CD14-positive monocyte (primary cell): Measurements from ENCODE around the gene GAREM2. TPM values are rescaled to one million over a fixed set of nuclear protein-coding genes. Genes with fewer than 3 reads are reported as not detected.

Experiments
- DNase-seq, 3 donors: peaks; one replicate each; pipeline ENCODE4 v3.0.0-alpha.2; 2011 to 2022
- H2AFZ ChIP-seq: 2 replicates; pipeline ENCODE4 v1.6.0; 2012; ENCODE audit warnings: mild to moderate bottlenecking, low read depth, low read length, inconsistent platforms; ENCODE audit not compliant: insufficient read depth, poor library complexity, severe bottlenecking
- H3K27ac ChIP-seq, 2 donors: 1 replicate in 1 of 2; 2 replicates in 1 of 2; pipeline ENCODE4 v1.5.1; 2012 to 2013; ENCODE audit warnings: low read length in 2 of 2, control low read depth in 1 of 2, inconsistent platforms in 1 of 2, low read depth in 1 of 2, mild to moderate bottlenecking in 1 of 2
- H3K27me3 ChIP-seq, 2 donors: one replicate each; pipeline versions ENCODE4 v1.6.0 to v1.6.1; 2011 to 2013; ENCODE audit warnings: low read length in 2 of 2; ENCODE audit not compliant: control insufficient read depth in 2 of 2, insufficient read depth in 2 of 2
- H3K36me3 ChIP-seq, 2 donors: replicated peaks in 1 of 2; 1 replicate in 1 of 2; 2 replicates in 1 of 2; pipeline versions ENCODE4 v1.5.1 to v1.6.1; 2012 to 2013; ENCODE audit warnings: low read length in 2 of 2, control low read depth in 1 of 2, inconsistent platforms in 1 of 2, mild to moderate bottlenecking in 1 of 2; ENCODE audit not compliant: insufficient read depth in 2 of 2, control insufficient read depth in 1 of 2
- H3K4me1 ChIP-seq, 2 donors: 1 replicate in 1 of 2; 2 replicates in 1 of 2; pipeline versions ENCODE4 v1.5.1 to v1.6.1; 2012 to 2013; ENCODE audit warnings: low read length in 2 of 2, control low read depth in 1 of 2, inconsistent platforms in 1 of 2, mild to moderate bottlenecking in 1 of 2, moderate library complexity in 1 of 2; ENCODE audit not compliant: insufficient read depth in 2 of 2, control insufficient read depth in 1 of 2
- H3K4me2 ChIP-seq: replicated peaks from 2 replicates; pipeline ENCODE3; 2012; ENCODE audit warnings: low read length, moderate library complexity, mild to moderate bottlenecking; ENCODE audit not compliant: poor library complexity, severe bottlenecking; ENCODE audit errors: extremely low read depth
- H3K4me3 ChIP-seq, 3 experiments: fragments of 200-600 bp in 1 of 3; sonication (generic) in 1 of 3; replicated peaks in 1 of 3; 1 replicate in 2 of 3; 2 replicates in 1 of 3; pipeline ENCODE4 v1.5.1; 2011 to 2013; ENCODE audit warnings: low read length in 3 of 3, mild to moderate bottlenecking in 3 of 3, control low read depth in 2 of 3, low read depth in 2 of 3, inconsistent platforms in 1 of 3, moderate library complexity in 1 of 3
- H3K79me2 ChIP-seq: 2 replicates; pipeline ENCODE4 v1.6.0; 2012; ENCODE audit warnings: mild to moderate bottlenecking, control low read depth, inconsistent platforms, low read length, moderate library complexity; ENCODE audit not compliant: insufficient read depth
- H3K9ac ChIP-seq: 2 replicates; pipeline ENCODE4 v1.6.0; 2017; ENCODE audit warnings: low read length, mild to moderate bottlenecking; ENCODE audit not compliant: insufficient read depth, poor library complexity, severe bottlenecking
- H3K9me3 ChIP-seq, 2 donors: replicated peaks in 1 of 2; 1 replicate in 1 of 2; 2 replicates in 1 of 2; pipeline versions ENCODE4 v1.5.1 to v1.6.1; 2012 to 2013; ENCODE audit warnings: low read length in 2 of 2, control low read depth in 1 of 2; ENCODE audit not compliant: control insufficient read depth in 1 of 2, insufficient read depth in 1 of 2
- H4K20me1 ChIP-seq: 2 replicates; pipeline ENCODE4 v1.6.0; 2012; ENCODE audit warnings: mild to moderate bottlenecking, low read length, control low read depth, moderate library complexity; ENCODE audit not compliant: insufficient read depth
- H3K27ac Mint-ChIP-seq, 7 donors: one replicate each; pipeline ENCODE4 v1.8.0; 2020; ENCODE audit warnings: mild to moderate bottlenecking in 7 of 7, mixed read lengths in 7 of 7, moderate library complexity in 6 of 7, inconsistent platforms in 2 of 7
- H3K27me3 Mint-ChIP-seq, 3 donors: one replicate each; pipeline ENCODE4 v1.8.0; 2021 to 2022; ENCODE audit warnings: low read depth in 3 of 3, mild to moderate bottlenecking in 3 of 3, mixed read lengths in 3 of 3, moderate library complexity in 3 of 3, inconsistent platforms in 1 of 3
- H3K36me3 Mint-ChIP-seq, 2 donors: one replicate each; pipeline ENCODE4 v1.8.0; 2020; ENCODE audit warnings: mixed read lengths in 2 of 2, inconsistent platforms in 1 of 2, mild to moderate bottlenecking in 1 of 2
- H3K4me1 Mint-ChIP-seq: one replicate; pipeline ENCODE4 v1.8.0; 2020; ENCODE audit warnings: mild to moderate bottlenecking, mixed read lengths
- H3K4me3 Mint-ChIP-seq, 2 donors: one replicate each; pipeline ENCODE4 v1.8.0; 2020; ENCODE audit warnings: mild to moderate bottlenecking in 2 of 2, mixed read lengths in 2 of 2, moderate library complexity in 1 of 2
- H3K9me3 Mint-ChIP-seq, 7 donors: one replicate each; pipeline ENCODE4 v1.8.0; 2020 to 2022; ENCODE audit warnings: mixed read lengths in 7 of 7, mild to moderate bottlenecking in 6 of 7, moderate library complexity in 6 of 7, inconsistent platforms in 2 of 7
- WGBS: methylation state at CpG from one replicate; pipeline ENCODE4 v1.1.5; 2013; ENCODE audit warnings: missing lambda C conversion rate; ENCODE audit not compliant: insufficient coverage; 5-methylcytosine and 5-hydroxymethylcytosine counted together
- intact Hi-C, 2 donors: fragments of 100-400 bp; cut with micrococcal nuclease; formaldehyde crosslinking; loops; one replicate each; pipeline versions ENCODE4 v1.15.0 to v1.15.1; 2023
- polyA plus RNA-seq, 3 donors: library from polyadenylated mRNA; depleted of rRNA in 1 of 3; unstranded in 2 of 3; stranded (reverse) in 1 of 3; fragments of 300-500 nt in 2 of 3; fragments of >200 nt in 1 of 3; fragmentation: Illumina TruSeq in 2 of 3; gene quantifications; 1 replicate in 2 of 3; 2 replicates in 1 of 3; pipeline ENCODE4 v1.2.3, GENCODE V29; 2012 to 2021
- TF ChIP-seq, protein P1 (sequence below): fragments of 200-600 bp; IDR thresholded peaks from one replicate; pipeline ENCODE4 v1.8.0; 2022; ENCODE audit warnings: antibody characterized with exemption, mild to moderate bottlenecking

GAREM2 gene
- polyA plus RNA-seq, 3 donors = 0.08 to 0.09 TPM; not detected in 1

DNA sequence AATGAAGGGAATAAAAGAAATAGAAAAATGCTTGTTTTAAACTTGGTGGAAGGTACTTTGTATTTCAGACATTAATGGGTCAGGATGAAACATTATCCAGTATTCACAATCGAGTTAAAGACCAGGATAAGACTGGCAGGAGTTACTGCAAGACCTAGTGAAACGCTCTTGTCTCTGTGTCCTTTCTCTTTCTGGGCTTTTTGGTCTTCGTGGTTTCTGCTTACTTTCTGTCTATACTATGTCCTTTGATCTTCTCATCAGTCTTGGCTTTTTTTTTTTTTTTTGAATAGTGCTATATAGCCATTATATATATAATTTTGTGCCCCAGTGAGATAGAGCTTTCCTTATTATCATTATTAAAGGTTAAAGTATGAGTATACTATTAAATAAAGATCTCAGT, 42.1 kb upstream of the GAREM2 start:
- no peaks in the 10 kb centered on the region for H3K9me3 ChIP-seq
- H2AFZ ChIP-seq = no peak overlapping the region
- DNase-seq = no peak
- H3K4me2 ChIP-seq = no peak overlapping the region
- Mint-ChIP-seq H3K4me3 (no peak overlapping the region), H3K9me3 (no peaks in the 10 kb centered on the region), H3K27me3 (no peaks in the 10 kb centered on the region), H3K4me1 (no peaks in the 10 kb centered on the region), H3K27ac (no peak overlapping the region), H3K36me3 (peaks cover 64 to 83% of the 10 kb centered on the region in 2 donors)
- no peaks in the 10 kb centered on the region for H3K4me1 ChIP-seq
- no peaks in the 10 kb centered on the region for H3K27me3 ChIP-seq
- 86% methylated on average over 2 of the region's 3 CpGs for WGBS
- TF ChIP-seq, protein P1, sequence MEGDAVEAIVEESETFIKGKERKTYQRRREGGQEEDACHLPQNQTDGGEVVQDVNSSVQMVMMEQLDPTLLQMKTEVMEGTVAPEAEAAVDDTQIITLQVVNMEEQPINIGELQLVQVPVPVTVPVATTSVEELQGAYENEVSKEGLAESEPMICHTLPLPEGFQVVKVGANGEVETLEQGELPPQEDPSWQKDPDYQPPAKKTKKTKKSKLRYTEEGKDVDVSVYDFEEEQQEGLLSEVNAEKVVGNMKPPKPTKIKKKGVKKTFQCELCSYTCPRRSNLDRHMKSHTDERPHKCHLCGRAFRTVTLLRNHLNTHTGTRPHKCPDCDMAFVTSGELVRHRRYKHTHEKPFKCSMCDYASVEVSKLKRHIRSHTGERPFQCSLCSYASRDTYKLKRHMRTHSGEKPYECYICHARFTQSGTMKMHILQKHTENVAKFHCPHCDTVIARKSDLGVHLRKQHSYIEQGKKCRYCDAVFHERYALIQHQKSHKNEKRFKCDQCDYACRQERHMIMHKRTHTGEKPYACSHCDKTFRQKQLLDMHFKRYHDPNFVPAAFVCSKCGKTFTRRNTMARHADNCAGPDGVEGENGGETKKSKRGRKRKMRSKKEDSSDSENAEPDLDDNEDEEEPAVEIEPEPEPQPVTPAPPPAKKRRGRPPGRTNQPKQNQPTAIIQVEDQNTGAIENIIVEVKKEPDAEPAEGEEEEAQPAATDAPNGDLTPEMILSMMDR = no peak
- no peak overlapping the region for H3K4me3 ChIP-seq
- peaks cover 63 to 98% of the 10 kb centered on the region in 2 donors for H3K36me3 ChIP-seq
- peaks cover 99% of the 10 kb centered on the region for H4K20me1 ChIP-seq
- intact Hi-C loops = no loop called here
- no peak overlapping the region for H3K27ac ChIP-seq
- H3K9ac ChIP-seq = no peak overlapping the region
- peaks cover 54% of the 10 kb centered on the region for H3K79me2 ChIP-seq

DNA sequence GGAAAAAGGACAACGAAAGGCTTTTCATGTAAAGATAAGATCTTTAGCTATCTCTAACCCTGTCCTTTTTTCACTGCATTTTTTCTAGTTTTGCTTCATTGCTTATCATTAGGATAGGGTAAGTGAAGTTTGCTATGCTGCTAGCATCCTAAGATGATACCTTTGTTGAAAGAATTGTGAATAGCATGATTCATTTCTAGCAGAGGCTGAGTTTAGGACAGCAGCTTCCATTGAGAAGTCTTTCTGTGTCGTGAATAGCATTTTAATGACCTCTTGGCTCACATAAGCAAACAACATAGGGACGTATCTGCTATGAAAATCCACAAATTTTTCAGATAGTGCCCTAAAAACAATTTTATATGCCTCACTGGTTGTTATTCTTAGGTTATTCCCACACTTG, 36.4 kb upstream of the GAREM2 start:
- H3K9me3 ChIP-seq = no peaks in the 10 kb centered on the region
- no peaks in the 10 kb centered on the region for H3K4me1 Mint-ChIP-seq
- peaks cover 38 to 62% of the 10 kb centered on the region in 2 donors for H3K36me3 ChIP-seq
- no peaks in the 10 kb centered on the region for H3K27me3 Mint-ChIP-seq
- TF ChIP-seq, protein P1 = no peak
- H3K27me3 ChIP-seq = no peaks in the 10 kb centered on the region
- H3K4me3 Mint-ChIP-seq = no peak overlapping the region
- H3K4me1 ChIP-seq = no peaks in the 10 kb centered on the region
- H3K79me2 ChIP-seq = peaks cover 15% of the 10 kb centered on the region
- peaks cover 47 to 60% of the 10 kb centered on the region in 2 donors for H3K36me3 Mint-ChIP-seq
- no peak for DNase-seq
- peaks cover 0 to 2% (median 0%) of the 10 kb centered on the region in 7 donors for H3K9me3 Mint-ChIP-seq
- H3K4me2 ChIP-seq = no peak overlapping the region
- H3K9ac ChIP-seq = no peak overlapping the region
- H3K27ac ChIP-seq = no peak overlapping the region
- WGBS = no CpG with 5 or more reads among the region's 3 CpGs
- no peak overlapping the region for H3K27ac Mint-ChIP-seq
- H2AFZ ChIP-seq = no peak overlapping the region
- no peak overlapping the region for H3K4me3 ChIP-seq
- intact Hi-C loops = no loop called here
- peaks cover 77% of the 10 kb centered on the region for H4K20me1 ChIP-seq
